ENCODE measurements around the gene KCNN3. TPM values are rescaled to one million over a fixed set of nuclear protein-coding genes. Genes with fewer than 3 reads are reported as not detected.

KCNN3 gene
- total RNA-seq, 1 experiment from 2014 or later = 0.73 TPM

DNA sequence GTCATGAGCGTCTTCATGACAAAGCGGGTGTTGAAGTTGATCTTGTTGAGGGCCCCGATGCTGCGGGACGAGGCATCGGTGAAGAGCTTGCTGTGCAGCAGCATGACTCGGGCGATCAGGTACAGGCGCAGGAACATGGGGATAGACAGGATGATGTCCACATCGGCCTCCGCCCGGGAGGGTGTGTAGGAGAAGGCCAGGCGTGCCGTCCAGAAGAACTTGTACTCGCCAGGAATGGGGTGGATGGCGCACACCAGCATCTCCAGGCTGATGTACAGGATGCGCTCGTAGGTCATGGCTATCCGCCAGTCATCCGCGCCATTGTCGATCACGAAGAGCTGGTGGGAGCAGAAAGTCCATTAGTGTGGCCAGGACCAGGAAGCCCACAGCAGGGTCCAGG is 98.0 kb downstream of the KCNN3 start:
- H3K9me3 ChIP-seq (ENCODE audit: low read depth, low read length, poor library complexity, severe bottlenecking) = no peaks in the 10 kb centered on the region
- CTCF ChIA-PET = no interaction called here
- DNase-seq (ENCODE audit: low spot score) = no peak
- no peak overlapping the region for H3K27ac ChIP-seq (ENCODE audit: low read depth, low read length, poor library complexity, severe bottlenecking)
- BruUV-seq (replicated peaks) = no TSS peak
- H3K4me1 ChIP-seq (ENCODE audit: insufficient read depth, low read length, poor library complexity, severe bottlenecking) = peaks cover 6% of the 10 kb centered on the region
- H3K36me3 ChIP-seq (ENCODE audit: insufficient read depth, low read length, poor library complexity, severe bottlenecking) = no peaks in the 10 kb centered on the region
- POLR2A ChIA-PET (ENCODE audit: low non-redundant PET) = no interaction called here
- TF ChIP-seq EZH2 (IDR thresholded peaks at IDR 0.05; ENCODE audit: borderline replicate concordance, low read depth, low read length, poor library complexity, severe bottlenecking) = no peak
- no peak for TF ChIP-seq CTCF (conservative IDR thresholded peaks at IDR 0.05; ENCODE audit: low read depth, low read length)
- H3K4me3 ChIP-seq (ENCODE audit: low read depth, low read length, poor library complexity, severe bottlenecking) = no peak overlapping the region
- H3K27me3 ChIP-seq (replicated peaks; ENCODE audit: insufficient read depth, low read depth, low read length, poor library complexity) = no peaks in the 10 kb centered on the region
- intact Hi-C loops (cut with micrococcal nuclease; ENCODE audit: unreplicated experiment) = no loop called here

DNA sequence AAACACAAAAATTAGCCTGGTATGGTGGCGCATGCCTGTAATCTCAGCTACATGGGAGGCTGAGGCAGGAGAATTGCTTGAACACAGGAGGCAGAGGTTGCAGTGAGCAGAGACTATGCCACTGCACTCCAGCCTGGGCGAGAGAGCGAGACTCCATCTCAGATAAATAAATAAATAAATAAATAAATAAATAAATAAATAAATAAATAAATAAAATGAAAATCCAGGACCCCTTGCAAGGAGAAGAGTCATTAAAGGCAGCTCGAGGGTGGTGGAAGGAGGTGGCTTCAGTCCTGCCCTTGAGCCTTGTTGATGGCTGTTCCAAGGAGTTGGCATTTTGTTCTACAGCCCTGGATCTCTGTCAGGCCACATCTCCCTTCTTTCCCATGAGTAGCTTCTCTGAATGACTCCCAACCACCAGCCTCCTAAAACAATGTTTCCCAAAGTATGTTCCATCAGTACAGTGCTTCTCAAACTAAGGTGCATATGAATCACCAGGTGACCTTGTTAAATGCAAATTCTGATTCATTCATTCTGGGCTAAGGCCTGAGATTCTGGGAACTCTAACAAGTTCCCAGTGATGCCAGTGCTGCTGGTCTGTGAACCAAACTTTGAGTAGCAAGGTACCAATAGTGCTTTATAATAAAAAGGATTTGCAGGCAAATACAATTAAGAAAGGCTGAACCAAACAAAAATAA is 99.0 kb downstream of the KCNN3 start:
- ChIA-PET POLR2A (ENCODE audit: low non-redundant PET) (no interaction called here), CTCF (no interaction called here)
- intact Hi-C loops (cut with micrococcal nuclease; ENCODE audit: unreplicated experiment) = no loop called here
- no peak for TF ChIP-seq EZH2 (IDR thresholded peaks at IDR 0.05; ENCODE audit: borderline replicate concordance, low read depth, low read length, poor library complexity, severe bottlenecking)
- TF ChIP-seq CTCF (conservative IDR thresholded peaks at IDR 0.05; ENCODE audit: low read depth, low read length) = no peak
- Histone ChIP-seq H3K9me3 (ENCODE audit: low read depth, low read length, poor library complexity, severe bottlenecking) (no peaks in the 10 kb centered on the region), H3K36me3 (ENCODE audit: insufficient read depth, low read length, poor library complexity, severe bottlenecking) (no peaks in the 10 kb centered on the region), H3K4me3 (ENCODE audit: low read depth, low read length, poor library complexity, severe bottlenecking) (no peak overlapping the region), H3K27ac (ENCODE audit: low read depth, low read length, poor library complexity, severe bottlenecking) (no peak overlapping the region), H3K27me3 (replicated peaks; ENCODE audit: insufficient read depth, low read depth, low read length, poor library complexity) (no peaks in the 10 kb centered on the region), H3K4me1 (ENCODE audit: insufficient read depth, low read length, poor library complexity, severe bottlenecking) (peaks cover 7% of the 10 kb centered on the region)
- no peak for DNase-seq (ENCODE audit: low spot score)
- BruUV-seq (replicated peaks) = no TSS peak

- H3K36me3 ChIP-seq (ENCODE audit: insufficient read depth, low read length, poor library complexity, severe bottlenecking) = no peaks in the 10 kb centered on the region
- no peaks in the 10 kb centered on the region for H3K9me3 ChIP-seq (ENCODE audit: low read depth, low read length, poor library complexity, severe bottlenecking)
- no peak overlapping the region for H3K4me3 ChIP-seq (ENCODE audit: low read depth, low read length, poor library complexity, severe bottlenecking)
- H3K4me1 ChIP-seq (ENCODE audit: insufficient read depth, low read length, poor library complexity, severe bottlenecking) = peaks cover 7% of the 10 kb centered on the region
- TF ChIP-seq CTCF (conservative IDR thresholded peaks at IDR 0.05; ENCODE audit: low read depth, low read length) = no peak
- TF ChIP-seq EZH2 (IDR thresholded peaks at IDR 0.05; ENCODE audit: borderline replicate concordance, low read depth, low read length, poor library complexity, severe bottlenecking) = no peak
- POLR2A ChIA-PET (ENCODE audit: low non-redundant PET) = no interaction called here
- CTCF ChIA-PET = interaction anchor here (0.6 kb wide), 1 partner anchor 60 kb away, joined by 3 read pairs; no protein-coding TSS in a partner anchor
- H3K27ac ChIP-seq (ENCODE audit: low read depth, low read length, poor library complexity, severe bottlenecking) = no peak overlapping the region
- no TSS peak for BruUV-seq (replicated peaks)
- no peaks in the 10 kb centered on the region for H3K27me3 ChIP-seq (replicated peaks; ENCODE audit: insufficient read depth, low read depth, low read length, poor library complexity)
- intact Hi-C loops (cut with micrococcal nuclease; ENCODE audit: unreplicated experiment) = loop anchor here (5.0 to 10.0 kb wide), 2 partner anchors 103 to 215 kb away; partner anchors contain the start of genes KCNN3 and UBE2Q1
- no peak for DNase-seq (ENCODE audit: low spot score)
Observed at GRCh38 chr1:154769193-154769895, 100.7 kb downstream of the KCNN3 start.
